ENCODE data around the gene WHRN. TPM values are rescaled to one million over a fixed set of nuclear protein-coding genes. Genes with fewer than 3 reads are reported as not detected.

Gene WHRN
- total RNA-seq, 2 donors from 2014 or later, result 2.6 to 8.2 TPM

DNA sequence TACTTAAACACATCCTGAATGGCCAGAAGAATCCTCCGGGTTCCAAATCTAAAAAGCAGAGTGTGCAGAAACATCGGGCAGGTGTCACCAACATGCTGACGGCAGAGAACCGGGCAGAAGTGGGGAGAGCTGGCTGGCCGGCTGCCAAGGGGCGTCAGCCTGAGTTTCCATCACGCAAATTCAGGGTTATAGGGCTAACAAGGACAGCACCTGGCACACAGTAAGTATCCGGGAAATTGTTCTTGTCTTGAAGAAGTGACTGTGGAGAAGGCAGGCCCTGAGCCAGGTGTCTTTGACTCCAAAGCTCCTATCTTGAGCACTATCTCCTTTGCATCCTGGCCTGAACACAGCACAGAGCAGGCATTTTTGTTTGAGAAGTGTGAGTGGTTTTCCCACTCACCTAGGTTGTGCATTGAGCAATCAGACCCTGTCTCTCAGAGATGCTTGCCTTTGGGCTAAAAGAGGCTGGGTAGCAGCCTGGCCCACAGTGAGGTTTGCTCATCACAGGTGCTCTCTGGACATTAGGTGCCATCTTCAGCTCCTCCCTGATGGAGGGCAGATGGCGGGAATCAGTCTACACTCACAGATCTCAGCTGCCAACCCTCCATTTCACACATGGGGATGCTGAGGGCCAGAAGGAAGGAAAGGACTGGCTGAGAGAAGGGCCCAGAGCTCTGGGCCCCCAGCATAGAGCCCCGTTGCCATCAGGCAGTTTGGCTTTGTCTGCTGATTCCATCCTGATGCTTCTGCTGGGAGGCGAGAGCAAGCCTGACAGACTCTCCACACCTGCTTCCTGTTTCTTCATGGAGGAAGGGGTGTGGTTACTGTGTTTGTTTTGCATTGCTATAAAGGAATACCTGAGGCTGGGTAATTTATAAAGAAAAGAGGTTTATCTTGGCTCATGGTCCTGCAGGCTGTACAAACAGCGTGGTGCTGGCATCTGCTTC, 52.8 kb downstream of the WHRN start:
- Histone ChIP-seq H3K36me3 (no peaks in the 10 kb centered on the region), H3K9me3 (no peaks in the 10 kb centered on the region), H3K27me3 (no peaks in the 10 kb centered on the region), H3K27ac (no peak overlapping the region), H3K4me1 (no peaks in the 10 kb centered on the region), H3K4me3 (no peak overlapping the region)
- TF ChIP-seq, protein P1, sequence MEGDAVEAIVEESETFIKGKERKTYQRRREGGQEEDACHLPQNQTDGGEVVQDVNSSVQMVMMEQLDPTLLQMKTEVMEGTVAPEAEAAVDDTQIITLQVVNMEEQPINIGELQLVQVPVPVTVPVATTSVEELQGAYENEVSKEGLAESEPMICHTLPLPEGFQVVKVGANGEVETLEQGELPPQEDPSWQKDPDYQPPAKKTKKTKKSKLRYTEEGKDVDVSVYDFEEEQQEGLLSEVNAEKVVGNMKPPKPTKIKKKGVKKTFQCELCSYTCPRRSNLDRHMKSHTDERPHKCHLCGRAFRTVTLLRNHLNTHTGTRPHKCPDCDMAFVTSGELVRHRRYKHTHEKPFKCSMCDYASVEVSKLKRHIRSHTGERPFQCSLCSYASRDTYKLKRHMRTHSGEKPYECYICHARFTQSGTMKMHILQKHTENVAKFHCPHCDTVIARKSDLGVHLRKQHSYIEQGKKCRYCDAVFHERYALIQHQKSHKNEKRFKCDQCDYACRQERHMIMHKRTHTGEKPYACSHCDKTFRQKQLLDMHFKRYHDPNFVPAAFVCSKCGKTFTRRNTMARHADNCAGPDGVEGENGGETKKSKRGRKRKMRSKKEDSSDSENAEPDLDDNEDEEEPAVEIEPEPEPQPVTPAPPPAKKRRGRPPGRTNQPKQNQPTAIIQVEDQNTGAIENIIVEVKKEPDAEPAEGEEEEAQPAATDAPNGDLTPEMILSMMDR (IDR thresholded peaks at IDR 0.05), result no peak
- DNase-seq (ENCODE audit: low spot score), result no peak

GRCh38 chr9:114451707-114452031, 53.6 kb downstream of the WHRN start:
- no peak for DNase-seq (ENCODE audit: low spot score)
- no peaks in the 10 kb centered on the region for H3K27me3 ChIP-seq
- H3K27ac ChIP-seq, result no peak overlapping the region
- no peaks in the 10 kb centered on the region for H3K9me3 ChIP-seq
- H3K36me3 ChIP-seq, result no peaks in the 10 kb centered on the region
- no peaks in the 10 kb centered on the region for H3K4me1 ChIP-seq
- H3K4me3 ChIP-seq, result no peak overlapping the region
- TF ChIP-seq, protein P1 (IDR thresholded peaks at IDR 0.05), result no peak

- H3K4me1 ChIP-seq, result no peaks in the 10 kb centered on the region
- TF ChIP-seq, protein P1 (IDR thresholded peaks at IDR 0.05), result no peak
- no peaks in the 10 kb centered on the region for H3K9me3 ChIP-seq
- H3K4me3 ChIP-seq, result no peak overlapping the region
- no peak overlapping the region for H3K27ac ChIP-seq
- H3K27me3 ChIP-seq, result no peaks in the 10 kb centered on the region
- DNase-seq (ENCODE audit: low spot score), result no peak
- no peaks in the 10 kb centered on the region for H3K36me3 ChIP-seq
Measured at GRCh38 chr9:114450833-114451706, 54.2 kb downstream of the WHRN start.

DNA sequence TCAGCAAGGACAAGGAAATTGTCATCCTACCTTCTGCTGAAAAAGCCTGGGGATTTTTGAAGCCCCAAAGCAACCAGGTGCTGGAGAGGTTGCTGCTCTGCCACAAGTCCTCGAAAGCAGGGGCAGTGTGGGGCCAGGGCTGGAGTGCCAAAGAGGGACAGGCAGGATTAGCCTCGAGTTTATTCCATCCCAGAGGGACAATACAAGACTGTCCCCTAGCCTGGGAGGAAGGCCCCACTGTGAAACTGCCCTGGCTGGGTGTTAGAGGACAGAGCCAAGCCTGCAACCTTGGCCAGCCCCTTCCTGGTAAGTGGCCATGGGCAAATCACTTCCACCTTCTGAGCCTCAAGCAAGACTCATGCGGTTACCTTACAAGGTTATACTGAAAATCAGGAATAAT, 55.1 kb downstream of the WHRN start:
- no peak for DNase-seq (ENCODE audit: low spot score)
- H3K4me3 ChIP-seq, result no peak overlapping the region
- no peak overlapping the region for H3K27ac ChIP-seq
- H3K4me1 ChIP-seq, result no peaks in the 10 kb centered on the region
- H3K36me3 ChIP-seq, result no peaks in the 10 kb centered on the region
- H3K27me3 ChIP-seq, result no peaks in the 10 kb centered on the region
- H3K9me3 ChIP-seq, result no peaks in the 10 kb centered on the region
- TF ChIP-seq, protein P1 (IDR thresholded peaks at IDR 0.05), result no peak

DNA sequence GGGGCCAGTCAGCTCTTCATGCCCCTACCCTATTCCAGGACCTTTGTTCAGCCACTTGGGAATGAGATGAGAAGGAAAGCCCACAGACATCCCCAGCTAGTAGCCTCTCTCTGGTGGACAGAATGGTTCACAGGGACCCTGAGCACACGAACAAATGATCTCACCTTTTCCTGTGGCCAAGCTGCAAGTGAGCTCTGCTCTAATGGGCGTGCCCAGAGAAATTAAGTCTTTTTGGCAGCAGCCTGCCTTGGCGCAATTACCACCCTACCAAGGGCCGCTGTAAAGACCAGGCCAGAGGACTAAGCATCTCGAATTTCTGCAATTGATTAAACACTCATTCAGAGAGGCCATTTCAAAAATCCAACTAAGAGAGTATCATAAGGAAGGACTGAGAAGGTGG, 56.0 kb downstream of the WHRN start:
- Histone ChIP-seq H3K27ac (no peak overlapping the region), H3K9me3 (no peaks in the 10 kb centered on the region), H3K4me3 (no peak overlapping the region), H3K4me1 (no peaks in the 10 kb centered on the region), H3K27me3 (no peaks in the 10 kb centered on the region), H3K36me3 (no peaks in the 10 kb centered on the region)
- TF ChIP-seq, protein P1 (IDR thresholded peaks at IDR 0.05), result no peak
- DNase-seq (ENCODE audit: low spot score), result no peak

All from right atrium auricular region (tissue), 2 donors.